K562 treated with DMSO at 1 percent for 48 hours (cell line): ENCODE results near the gene CES2. TPM values are rescaled to one million over a fixed set of nuclear protein-coding genes. Genes with fewer than 3 reads are reported as not detected.

Source experiments
- total RNA-seq: library from RNA; unstranded; fragments of 300-600 nt; gene quantifications from 2 replicates; pipeline ENCODE4 v1.2.3, GENCODE V29; 2022; ENCODE audit warnings: low replicate concordance; ENCODE audit errors: extremely low read depth

The CES2 gene
- total RNA-seq: not detected in 2 replicates

GRCh38 chr16:66935314-66936011 lies at the start of gene CES2:
Gene CES2, plus strand, starts transcription at chr16:66935516. Its CDS starts 120 bp downstream, at chr16:66935636.

DNA sequence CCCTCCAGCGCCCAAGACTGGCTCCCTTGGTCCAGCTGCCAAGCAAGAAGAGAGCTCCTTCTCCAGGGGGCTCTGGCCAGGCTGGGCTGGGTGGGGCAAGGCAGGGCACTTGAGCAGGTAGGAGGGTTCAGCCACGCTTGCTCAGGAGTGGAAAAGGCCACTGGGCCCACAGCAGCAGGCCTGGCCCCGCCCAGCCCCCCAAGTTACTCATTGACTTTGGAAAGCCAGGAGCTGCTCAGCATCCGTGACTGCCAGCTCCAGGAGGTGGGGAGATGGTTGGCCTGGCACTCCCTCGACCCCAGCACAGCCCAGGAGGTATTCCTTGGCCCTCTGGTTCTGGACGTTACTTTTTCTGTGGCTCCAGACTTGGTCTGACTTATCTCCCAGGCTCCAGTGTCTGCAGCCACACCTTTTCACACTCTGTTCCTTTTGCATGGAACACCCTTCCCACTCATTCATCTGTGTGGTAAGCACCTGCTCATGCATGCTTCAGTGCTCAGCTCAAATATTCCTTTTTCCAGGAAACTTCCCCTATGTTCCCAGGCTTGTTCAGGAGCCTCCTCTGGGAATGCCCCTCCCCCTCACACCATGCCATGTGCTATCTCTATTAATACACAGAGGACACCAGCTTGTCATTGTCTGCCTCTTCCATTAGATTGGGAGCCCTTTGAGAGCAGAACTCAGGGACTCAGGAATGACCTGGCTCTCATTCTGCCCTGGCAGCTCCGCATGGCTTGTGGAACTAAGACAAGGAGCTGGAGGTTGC lies 16.3 kb upstream of the CES2 start, which contains the start of gene CDH16:
TSS of gene CDH16 (minus strand) at position 83 of the 766 bp plus-strand sequence. CDS start 820 bp downstream, outside the sequence.

GRCh38 chr16:66925322-66925840 lies 9.9 kb upstream of the CES2 start, which contains the start of gene RRAD:
Gene RRAD, minus strand, starts transcription at chr16:66925535. Its CDS starts 356 bp downstream, at chr16:66925179.

GRCh38 chr16:66934138-66934838 lies 1.0 kb upstream of the CES2 start, which contains the start of gene CIAO2B:
Gene CIAO2B, minus strand, starts transcription at chr16:66934402. Its CDS starts 38 bp downstream, at chr16:66934364.

DNA sequence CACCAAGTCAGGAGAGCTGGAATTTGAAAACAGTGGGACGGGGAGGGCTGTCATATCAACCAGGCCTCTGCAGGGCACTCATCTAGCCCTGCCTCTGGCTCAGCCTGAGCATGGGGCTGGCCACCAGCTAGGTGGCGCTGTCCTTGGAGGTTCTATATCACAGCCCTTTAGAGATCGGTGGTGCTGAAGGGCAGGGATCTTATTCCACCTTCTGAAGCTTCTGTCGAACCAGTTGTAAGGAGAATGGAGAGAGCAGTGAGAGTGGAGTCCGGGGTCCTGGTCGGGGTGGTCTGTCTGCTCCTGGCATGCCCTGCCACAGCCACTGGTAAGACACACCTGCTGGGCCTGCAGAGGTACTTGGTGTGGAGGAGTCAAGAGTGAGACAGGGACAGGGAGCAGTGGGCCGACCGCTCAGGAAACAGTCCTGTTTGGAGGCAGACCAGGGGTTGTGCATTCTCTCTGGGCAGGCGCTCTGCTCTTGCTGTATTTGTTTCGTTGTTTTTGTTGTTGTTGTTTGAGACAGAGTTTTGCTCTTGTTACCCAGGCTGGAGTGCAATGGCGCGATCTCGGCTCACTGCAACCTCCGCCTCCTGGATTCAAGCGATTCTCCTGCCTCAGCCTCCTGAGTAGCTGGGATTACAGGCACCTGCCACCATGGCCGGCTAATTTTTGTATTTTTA lies 25.9 kb downstream of the CES2 start, which contains the start of gene CES3:
TSS of gene CES3 (plus strand) at position 202 of the 680 bp plus-strand sequence. CDS start at position 244, 42 bp downstream.

DNA sequence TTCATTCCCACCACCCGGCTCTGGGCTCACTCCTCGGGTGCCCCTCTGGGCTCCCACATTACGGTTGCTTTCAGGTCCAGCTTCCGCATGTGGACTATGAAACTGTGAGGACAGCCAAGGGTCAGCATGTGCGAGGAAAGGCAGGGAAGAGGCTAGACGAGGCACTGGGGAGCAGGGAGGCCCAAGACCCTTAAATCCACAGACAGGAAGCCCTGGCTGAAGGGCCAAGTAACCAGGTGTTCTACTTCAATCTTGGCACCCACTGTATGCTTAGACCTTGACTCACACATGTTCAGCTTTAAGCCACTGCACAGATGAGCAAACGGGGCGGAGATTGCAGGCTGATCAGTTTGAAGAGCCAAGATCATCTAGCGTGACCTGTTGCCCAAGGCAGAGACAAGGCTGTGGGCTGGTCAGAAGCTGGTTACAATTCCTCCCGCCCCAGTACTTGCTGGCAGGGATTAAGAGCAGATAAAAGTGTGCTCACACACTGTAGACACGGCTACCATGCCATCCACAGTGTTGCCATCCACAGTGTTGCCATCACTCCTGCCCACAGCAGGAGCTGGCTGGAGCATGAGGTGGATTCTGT lies 53.0 kb downstream of the CES2 start, which contains the start of gene CES4A:
TSS of gene CES4A (plus strand) at position 393 of the 592 bp plus-strand sequence. CDS start at position 577, 184 bp downstream.

Other genes starting within 250 kb of the CES2 start
- gene CMTM4, start 238.8 kb upstream of the CES2 start, total RNA-seq: not detected in 2 replicates
- not detected in 2 replicates for gene DYNC1LI2, start 183.9 kb upstream of the CES2 start, total RNA-seq
- gene TERB1, start 133.9 kb upstream of the CES2 start, total RNA-seq: not detected in 2 replicates
- gene NAE1, start 104.5 kb upstream of the CES2 start, total RNA-seq: not detected in 2 replicates
- not detected in 2 replicates for gene CA7, start 91.1 kb upstream of the CES2 start, total RNA-seq
- not detected in 2 replicates for gene PDP2, start 55.0 kb upstream of the CES2 start, total RNA-seq
- gene CDH16, start 16.6 kb upstream of the CES2 start, total RNA-seq: not detected in 2 replicates
- not detected in 2 replicates for gene RRAD, start 10.0 kb upstream of the CES2 start, total RNA-seq
- gene CIAO2B, start 1.1 kb upstream of the CES2 start, total RNA-seq: not detected in 2 replicates
- not detected in 2 replicates for gene CES3, start 25.8 kb downstream of the CES2 start, total RNA-seq
- not detected in 2 replicates for gene CES4A, start 53.1 kb downstream of the CES2 start, total RNA-seq
- 506 TPM in 1 of 2 replicates, not detected in the other for gene CBFB, start 93.6 kb downstream of the CES2 start, total RNA-seq
- not detected in 2 replicates for gene PHAF1, start 174.4 kb downstream of the CES2 start, total RNA-seq
- not detected in 2 replicates for gene B3GNT9, start 215.5 kb downstream of the CES2 start, total RNA-seq
- gene TRADD, start 224.4 kb downstream of the CES2 start, total RNA-seq: not detected in 2 replicates
- not detected in 2 replicates for gene FBXL8, start 224.4 kb downstream of the CES2 start, total RNA-seq
- gene HSF4, start 229.2 kb downstream of the CES2 start, total RNA-seq: not detected in 2 replicates
- gene NOL3, start 235.0 kb downstream of the CES2 start, total RNA-seq: not detected in 2 replicates
- gene MATCAP1, start 248.4 kb downstream of the CES2 start, total RNA-seq: not detected in 2 replicates